ENCODE results near the gene GPX1.
"Not testable (repeated sequence)": the region's sequence is repeated elsewhere in the genome, so short reads cannot be mapped to it uniquely, and the experiment has no call there.

GPX1 gene

GRCh38 chr3:49357443-49358216, 523 bp downstream of the GPX1 start:
- peak; percentile 44 for DNase-seq

- DNase-seq, result not testable (repeated sequence)
Measured at GRCh38 chr3:49357095-49357442, 1.1 kb downstream of the GPX1 start.

DNA sequence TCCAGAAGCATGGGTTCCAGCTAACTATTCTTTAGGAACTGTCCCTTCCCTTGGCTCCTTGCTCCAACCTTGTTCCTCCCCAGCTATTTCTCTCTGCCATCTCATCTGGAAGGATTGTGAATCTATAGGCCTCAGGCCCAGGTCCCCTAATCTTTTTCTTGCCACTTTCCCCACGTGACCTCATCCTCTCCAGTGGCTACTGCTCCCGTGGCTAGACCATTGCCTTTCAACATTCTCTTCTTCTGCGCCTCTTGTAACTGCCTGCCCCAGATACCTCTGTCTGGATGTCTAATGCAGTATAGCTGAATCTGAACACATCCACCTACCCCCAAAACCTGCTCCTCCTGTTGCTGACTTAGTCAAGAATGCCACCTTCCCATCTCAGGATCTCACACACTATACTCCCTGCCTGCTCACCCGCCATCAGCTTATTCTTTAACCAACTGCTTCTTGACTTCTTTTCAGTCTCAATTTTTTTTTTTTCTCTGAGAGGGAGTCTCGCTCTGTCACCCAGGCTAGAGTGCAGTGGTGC, 5.2 kb downstream of the GPX1 start:
- DNase-seq, result peak; percentile 55

- DNase-seq, result no peak
Measured at GRCh38 chr3:49352281-49352680, 5.9 kb downstream of the GPX1 start.

DNA sequence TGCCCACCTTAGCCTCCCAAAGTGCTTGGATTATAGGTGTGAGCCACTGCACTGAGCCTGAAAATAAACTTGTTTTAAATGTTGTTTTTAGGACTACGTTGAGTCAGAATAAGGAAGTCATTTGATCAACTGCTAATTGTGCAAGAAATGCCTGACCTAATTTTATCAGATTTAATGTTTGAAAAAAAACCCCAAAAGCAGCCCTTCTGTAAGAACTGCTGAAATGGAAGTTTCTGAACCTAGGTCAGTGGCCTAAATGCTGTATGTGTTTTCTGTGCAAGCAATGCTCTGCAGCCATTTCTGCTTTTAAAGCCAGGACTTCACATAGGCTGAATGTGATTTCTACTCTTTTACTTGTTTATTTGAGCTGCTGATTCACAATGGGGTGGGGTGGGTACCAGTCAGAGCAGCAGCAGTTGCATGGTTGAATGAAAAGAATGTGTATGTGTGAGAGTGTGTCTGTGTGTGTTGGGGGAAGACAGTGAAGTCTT, 6.6 kb downstream of the GPX1 start:
- peak; percentile 84 for DNase-seq

GRCh38 chr3:49349348-49350114, 8.6 kb downstream of the GPX1 start:
- no peak for DNase-seq

GRCh38 chr3:49348361-49348760, 9.8 kb downstream of the GPX1 start:
- not testable (repeated sequence) for DNase-seq

- peak; percentile 58 for DNase-seq
Measured at GRCh38 chr3:49346797-49347251, 11.3 kb downstream of the GPX1 start.

DNA sequence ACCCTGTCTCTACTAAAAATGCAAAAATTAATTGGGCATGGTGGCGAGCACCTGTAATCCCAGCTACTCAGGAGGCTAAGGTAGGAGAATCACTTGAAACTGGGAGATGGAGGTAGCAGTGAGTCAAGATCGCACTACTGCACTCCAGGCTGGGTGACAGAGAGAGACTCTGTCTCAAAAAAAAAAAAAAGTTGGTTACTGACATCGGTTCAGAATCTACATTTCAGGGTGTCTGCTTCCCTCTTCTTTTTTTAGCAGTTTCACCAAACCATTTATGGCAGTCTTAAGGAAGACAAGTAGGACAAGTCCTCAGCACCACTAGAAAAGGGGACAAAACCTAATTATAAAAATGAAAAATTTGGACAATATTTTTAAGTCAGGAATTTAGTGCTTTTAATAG, 15.0 kb downstream of the GPX1 start:
- DNase-seq, result peak; percentile 93

DNA sequence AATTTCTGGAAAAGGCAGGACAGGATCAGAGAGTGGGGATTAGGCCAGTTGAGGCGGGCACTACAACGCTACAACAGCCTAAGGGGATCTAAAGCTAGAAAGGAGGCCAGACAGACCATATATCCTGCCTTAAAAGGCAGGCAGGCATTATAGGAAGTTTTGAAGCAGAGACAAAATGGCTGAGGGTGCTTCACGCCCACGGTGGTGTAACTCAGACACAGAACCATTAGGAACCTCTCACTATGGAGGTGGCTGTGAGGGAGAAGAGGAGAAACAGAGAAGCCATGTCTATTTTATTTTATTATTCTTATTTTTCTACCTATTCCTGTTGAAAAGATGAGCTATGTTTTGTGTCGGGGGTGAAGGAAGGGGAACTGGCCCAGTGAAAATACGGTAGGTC, 16.2 kb downstream of the GPX1 start:
- DNase-seq, result no peak

DNA sequence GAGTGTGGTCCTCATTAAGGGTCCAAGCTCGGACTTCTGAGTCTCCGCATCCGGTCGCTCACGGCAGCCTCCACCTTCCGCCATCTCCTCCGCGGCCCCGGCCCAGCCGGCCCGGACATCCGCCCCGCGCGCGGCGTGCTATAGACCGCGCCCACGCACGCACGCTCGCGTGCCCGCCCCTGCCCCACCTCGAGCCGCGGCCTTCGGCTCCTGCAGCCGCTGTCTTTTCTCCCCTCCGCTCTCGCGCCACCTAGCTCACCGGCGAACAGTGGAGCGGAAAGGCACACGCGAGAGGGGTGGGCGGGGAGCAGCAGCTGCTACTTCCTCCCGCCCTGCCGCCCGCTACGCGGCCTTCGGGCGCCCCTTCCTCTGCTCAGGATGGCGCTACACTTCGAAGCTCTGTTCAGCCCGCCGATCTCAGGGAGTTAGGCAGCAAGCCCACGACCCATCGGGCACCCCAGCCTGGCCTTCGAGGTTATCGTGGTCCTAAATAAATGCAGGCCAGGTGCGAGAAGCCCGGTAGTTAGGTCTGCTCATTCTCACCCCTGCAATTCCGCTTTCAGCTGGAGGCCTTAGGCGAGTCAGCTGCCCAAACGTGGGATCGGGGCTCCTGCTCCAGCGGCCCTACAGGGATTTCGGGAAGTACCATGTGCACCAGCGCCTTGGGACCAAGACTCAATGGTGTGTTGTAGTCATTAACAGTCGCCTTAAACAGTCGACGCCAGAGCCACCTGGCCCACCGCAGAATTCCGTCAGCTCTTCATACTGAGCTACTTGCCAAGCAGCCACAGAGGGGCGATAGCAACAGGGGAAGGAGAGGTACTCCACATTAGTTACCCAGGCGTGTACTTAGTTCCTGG, 18.0 kb downstream of the GPX1 start, which contains the start of gene USP4:
Gene USP4 (minus strand): TSS at position 113 of the 860 bp plus-strand sequence. CDS start 29 bp downstream, at position 84.
- peak; percentile 87 for DNase-seq

DNA sequence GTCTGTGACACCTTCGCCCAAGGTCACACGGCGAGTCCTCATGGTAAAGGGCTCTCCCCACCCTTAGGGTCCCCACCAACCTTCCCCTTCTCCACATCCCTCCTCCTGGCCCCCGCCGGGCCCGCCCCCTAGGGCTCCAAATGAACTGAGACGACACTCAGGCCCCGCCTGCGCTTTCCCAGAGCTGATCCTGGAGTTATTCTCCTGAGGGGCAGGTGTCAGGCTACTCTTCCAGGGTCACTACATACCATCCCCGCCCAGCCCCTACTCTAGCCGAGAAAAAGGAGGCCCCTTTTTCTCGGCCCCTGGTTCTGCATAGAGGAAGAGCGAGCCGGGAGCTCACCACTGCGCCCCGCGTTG, 18.6 kb downstream of the GPX1 start:
- no peak for DNase-seq

DNA sequence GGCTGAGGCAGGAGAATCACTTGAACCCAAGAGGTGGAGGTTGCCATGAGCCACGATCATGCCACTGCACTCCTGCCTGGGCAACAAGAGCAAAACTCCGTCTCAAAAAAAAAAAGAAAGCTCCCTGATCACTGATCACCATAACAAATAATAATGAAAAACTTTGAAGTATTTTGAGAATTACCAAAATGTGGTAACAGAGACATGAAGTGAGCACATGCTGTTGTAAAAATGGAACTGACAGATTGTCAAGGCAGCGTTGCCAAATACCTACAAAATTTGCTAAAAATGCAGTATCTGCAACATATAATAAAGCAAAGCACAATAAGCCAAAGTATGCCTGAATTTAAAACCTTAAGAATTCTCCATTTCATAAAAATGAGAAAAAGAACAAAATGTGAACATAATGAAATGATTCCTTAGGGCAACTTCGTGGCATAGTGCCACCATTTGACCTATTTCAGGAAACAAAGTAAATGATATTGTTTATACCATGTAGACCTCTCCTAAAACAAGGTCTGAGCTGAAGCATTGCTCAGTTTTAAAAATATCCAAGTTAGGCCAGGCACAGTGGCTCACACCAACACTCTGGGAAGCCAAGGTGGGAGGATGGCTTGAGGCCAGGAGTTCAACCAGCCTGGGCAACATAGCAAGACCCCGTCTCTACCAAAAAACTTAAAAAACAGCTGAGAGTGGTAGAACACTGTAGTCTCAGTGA, 24.1 kb downstream of the GPX1 start:
- no peak for DNase-seq

GRCh38 chr3:49333091-49333490, 25.1 kb downstream of the GPX1 start:
- DNase-seq, result peak; percentile 87

DNA sequence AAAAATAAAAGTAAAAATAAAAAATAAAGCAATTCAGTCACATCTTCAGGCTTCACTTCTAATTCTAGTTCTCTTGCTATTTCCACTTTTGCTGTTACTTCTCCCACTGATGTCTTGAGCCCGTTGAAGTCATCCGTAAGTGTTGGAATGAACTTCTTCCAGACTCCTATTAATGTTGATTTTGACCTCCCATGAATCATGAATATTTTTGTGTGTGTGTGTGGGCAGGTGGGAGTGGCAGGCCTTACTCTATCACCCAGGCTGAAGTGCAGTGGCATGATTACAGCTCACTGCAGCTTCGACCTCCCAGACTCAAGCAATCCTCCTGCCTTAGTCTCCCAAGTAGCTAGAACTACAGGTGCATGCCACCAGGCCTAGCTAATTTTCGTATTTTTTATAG, 29.0 kb downstream of the GPX1 start:
- DNase-seq, result no peak

GRCh38 chr3:49328350-49328749, 29.8 kb downstream of the GPX1 start:
- DNase-seq, result not testable (repeated sequence)

DNA sequence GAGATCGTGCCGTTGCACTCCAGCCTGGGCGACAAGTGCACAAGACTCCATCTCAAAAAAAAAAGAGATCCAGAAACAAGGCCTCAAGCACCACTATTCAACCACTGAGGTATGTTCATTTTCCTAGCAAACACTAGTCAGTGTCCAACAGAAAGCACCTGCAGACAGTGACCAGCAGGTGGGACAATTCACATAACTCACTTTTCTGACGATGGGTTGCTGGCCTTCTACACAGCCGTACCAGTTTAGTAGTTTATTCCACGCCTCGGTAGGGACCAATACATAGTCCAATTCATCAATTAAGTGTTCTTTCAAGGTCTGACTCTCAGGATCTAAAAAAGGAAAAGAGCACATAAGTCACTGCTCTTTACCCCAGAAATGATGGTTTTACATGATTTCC, 30.7 kb downstream of the GPX1 start:
- no peak for DNase-seq

DNA sequence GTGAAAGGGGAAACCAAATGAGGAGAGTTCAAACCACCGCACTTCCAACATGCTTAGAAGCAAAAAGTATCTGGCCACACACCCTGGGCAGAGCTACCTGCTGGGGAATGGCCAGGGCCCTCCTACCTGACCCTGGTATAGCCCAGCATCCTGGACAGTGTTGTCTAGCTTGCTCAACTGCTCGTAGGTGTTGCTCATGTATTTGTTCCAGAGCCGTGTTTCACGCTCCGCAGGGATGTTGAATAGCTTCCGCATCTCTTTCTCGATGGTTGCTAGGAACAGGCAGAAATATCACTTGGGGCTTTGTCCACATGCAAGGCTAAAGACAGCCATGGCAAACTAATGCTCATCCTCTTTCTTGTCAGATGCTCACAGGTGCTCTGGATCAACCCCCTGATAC, 33.4 kb downstream of the GPX1 start:
- no peak for DNase-seq

- DNase-seq, result no peak
Measured at GRCh38 chr3:49316696-49317457, 41.3 kb downstream of the GPX1 start.

- DNase-seq, result no peak
Measured at GRCh38 chr3:49313896-49314688, 44.1 kb downstream of the GPX1 start.

DNA sequence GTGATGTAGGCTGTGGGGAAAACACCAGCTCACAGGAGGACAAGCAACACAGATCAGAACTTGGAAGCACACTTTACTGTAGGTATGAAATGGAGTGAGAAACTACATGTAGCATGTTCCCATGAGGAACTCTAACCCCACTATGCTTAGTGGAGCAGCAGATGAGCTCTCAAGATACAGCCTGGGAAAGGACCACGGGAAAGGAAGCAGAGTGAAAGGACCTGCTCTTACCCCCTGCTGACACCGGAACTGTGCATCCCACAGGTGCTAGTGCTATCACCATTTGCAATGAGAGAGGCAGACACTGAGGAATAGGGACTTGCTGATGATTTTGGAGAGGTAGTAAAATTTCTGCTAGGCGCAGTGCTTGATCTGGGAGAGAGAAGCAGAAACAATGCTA, 46.9 kb downstream of the GPX1 start:
- no peak for DNase-seq
